GM06990 (cell line): ENCODE results near the gene NOTCH1.
"Not testable (repeated sequence)": the region's sequence is repeated elsewhere in the genome, so short reads cannot be mapped to it uniquely, and the experiment has no call there.

Experiments
- DNase-seq: peaks from one replicate; pipeline ENCODE4 v3.0.0-alpha.2; 2011; ENCODE audit not compliant: insufficient read length; ENCODE audit errors: extremely low read depth
- H3K27me3 ChIP-seq: replicated peaks from 2 replicates; pipeline ENCODE4 v1.6.0; 2011; ENCODE audit warnings: low read length; ENCODE audit not compliant: control insufficient read depth, insufficient read depth
- H3K36me3 ChIP-seq: 2 replicates; pipeline ENCODE4 v1.5.1; 2011; ENCODE audit warnings: low read length; ENCODE audit not compliant: control insufficient read depth, insufficient read depth
- H3K4me3 ChIP-seq: replicated peaks from 2 replicates; pipeline ENCODE4 v1.5.1; 2011; ENCODE audit warnings: low read depth, mild to moderate bottlenecking, control low read depth, low read length
- TF ChIP-seq, protein P1 (sequence below): IDR thresholded peaks from 2 replicates; pipeline ENCODE4 v1.5.1; 2011; ENCODE audit warnings: low read length, control low read depth, mild to moderate bottlenecking, inconsistent platforms; ENCODE audit not compliant: insufficient read depth, poor library complexity, severe bottlenecking

NOTCH1 gene

DNA sequence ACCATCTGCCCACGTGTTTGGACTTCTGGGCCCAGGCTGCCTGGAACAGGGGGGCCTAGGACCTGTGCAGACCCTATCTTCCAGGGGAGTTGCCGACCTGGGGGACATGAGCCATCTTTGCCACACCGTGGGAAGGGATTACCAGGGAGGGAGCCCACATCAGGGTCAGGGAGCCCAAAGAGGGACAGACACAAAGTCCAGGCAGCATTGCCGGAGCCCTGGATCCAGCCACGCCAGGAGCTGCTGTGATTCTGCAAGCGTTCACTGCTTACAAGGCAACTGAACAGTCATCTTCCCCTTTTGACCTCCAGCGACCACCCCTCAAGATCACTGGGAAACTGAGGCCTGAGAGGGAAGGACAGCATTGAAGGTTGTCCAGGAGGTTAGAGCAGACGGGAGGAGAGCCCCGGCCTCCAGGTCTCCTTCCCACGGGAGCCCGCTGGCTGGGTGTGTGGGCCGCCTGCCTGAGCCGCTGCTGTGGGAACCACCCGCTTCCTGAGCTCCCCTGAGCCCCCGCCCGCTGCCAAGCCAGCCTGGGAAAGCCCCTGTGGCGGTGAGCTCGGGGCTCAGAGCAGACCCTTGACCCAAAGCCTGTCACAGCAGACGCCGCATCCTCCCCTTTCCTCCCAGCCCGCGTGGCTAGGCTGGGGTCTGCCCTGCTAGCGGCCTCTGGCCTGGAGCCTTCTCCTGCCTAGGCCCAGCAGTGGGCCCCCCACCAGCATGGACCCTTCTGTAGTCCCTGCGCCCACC is 17.1 kb upstream of the NOTCH1 start:
- no peaks in the 10 kb centered on the region for H3K36me3 ChIP-seq
- DNase-seq = no peak
- TF ChIP-seq, protein P1, sequence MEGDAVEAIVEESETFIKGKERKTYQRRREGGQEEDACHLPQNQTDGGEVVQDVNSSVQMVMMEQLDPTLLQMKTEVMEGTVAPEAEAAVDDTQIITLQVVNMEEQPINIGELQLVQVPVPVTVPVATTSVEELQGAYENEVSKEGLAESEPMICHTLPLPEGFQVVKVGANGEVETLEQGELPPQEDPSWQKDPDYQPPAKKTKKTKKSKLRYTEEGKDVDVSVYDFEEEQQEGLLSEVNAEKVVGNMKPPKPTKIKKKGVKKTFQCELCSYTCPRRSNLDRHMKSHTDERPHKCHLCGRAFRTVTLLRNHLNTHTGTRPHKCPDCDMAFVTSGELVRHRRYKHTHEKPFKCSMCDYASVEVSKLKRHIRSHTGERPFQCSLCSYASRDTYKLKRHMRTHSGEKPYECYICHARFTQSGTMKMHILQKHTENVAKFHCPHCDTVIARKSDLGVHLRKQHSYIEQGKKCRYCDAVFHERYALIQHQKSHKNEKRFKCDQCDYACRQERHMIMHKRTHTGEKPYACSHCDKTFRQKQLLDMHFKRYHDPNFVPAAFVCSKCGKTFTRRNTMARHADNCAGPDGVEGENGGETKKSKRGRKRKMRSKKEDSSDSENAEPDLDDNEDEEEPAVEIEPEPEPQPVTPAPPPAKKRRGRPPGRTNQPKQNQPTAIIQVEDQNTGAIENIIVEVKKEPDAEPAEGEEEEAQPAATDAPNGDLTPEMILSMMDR = no peak

GRCh38 chr9:136561779-136562178 is 15.9 kb upstream of the NOTCH1 start:
- DNase-seq = no peak
- Histone ChIP-seq H3K36me3 (no peaks in the 10 kb centered on the region), H3K4me3 (no peak overlapping the region), H3K27me3 (no peaks in the 10 kb centered on the region)
- TF ChIP-seq, protein P1 = no peak

More for the DNA sequence above, 17.1 kb upstream of the NOTCH1 start:
- H3K27me3 ChIP-seq = no peaks in the 10 kb centered on the region
- no peak overlapping the region for H3K4me3 ChIP-seq

DNA sequence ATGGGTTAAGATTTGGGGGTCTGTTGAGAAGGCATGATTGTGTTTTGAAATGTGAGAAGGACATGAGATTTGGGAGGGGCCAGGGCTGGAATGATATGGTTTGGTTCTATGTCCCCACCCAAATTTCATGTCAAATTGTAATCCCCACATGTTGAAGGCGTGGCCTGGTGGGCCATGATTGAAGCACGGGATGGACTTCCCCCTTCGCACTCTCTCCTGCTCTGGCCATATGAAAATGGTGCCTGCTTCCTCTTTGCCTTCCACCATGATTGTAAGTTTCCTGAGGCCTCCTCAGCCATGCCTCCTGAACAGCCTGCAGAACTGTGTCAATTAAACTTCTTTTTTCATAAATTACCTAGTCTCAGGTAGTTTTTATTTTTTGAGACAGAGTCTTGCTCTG is 14.7 kb upstream of the NOTCH1 start:
- H3K27me3 ChIP-seq = no peaks in the 10 kb centered on the region
- DNase-seq = no peak
- no peaks in the 10 kb centered on the region for H3K36me3 ChIP-seq
- H3K4me3 ChIP-seq = no peak overlapping the region
- TF ChIP-seq, protein P1 = no peak

DNA sequence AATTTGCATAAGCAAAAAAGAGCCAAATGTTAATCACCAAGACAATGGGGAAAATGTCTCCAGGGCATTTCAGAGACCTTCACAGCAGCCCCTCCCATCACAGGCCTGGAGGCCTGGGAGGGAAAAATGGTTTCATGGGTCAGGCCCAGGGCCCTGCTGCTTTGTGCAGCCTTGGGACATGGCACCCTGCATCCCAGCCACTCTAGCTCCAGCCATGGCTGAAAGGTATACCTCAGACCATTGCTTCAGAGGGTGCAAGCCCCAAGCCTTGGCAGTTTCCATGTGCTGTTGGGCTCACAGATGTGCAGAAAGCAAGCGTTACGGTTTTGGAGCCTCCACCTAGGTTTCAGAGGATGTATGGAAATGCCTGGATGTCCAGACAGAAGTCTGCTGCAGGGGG is 13.5 kb upstream of the NOTCH1 start:
- H3K36me3 ChIP-seq, H3K27me3 ChIP-seq, H3K4me3 ChIP-seq, DNase-seq: not testable (repeated sequence)

GRCh38 chr9:136558846-136559245 is 13.0 kb upstream of the NOTCH1 start:
- H3K36me3 ChIP-seq, H3K4me3 ChIP-seq, H3K27me3 ChIP-seq, DNase-seq: not testable (repeated sequence)

DNA sequence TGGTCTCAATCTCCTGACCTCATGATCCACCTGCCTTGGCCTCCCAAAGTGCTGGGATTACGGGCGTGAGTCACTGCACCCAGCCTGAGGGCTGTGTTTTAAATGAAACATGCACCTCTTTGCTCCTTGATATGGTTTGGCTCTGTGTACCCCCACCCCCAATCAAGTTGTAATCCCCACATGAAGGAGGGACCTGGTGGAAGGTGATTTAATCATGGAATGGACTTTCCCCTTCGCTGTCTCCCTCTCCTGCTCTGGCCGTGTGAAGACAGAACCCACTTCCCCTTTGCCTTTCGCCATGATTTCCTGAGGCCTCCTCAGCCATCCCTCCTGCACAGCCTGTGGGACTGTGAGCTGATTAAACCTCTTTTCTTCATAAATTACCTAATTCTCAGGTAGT is 12.5 kb upstream of the NOTCH1 start:
- Histone ChIP-seq H3K36me3 (no peaks in the 10 kb centered on the region), H3K27me3 (no peaks in the 10 kb centered on the region), H3K4me3 (no peak overlapping the region)
- TF ChIP-seq, protein P1 = no peak
- DNase-seq = no peak

GRCh38 chr9:136557036-136557435 is 11.2 kb upstream of the NOTCH1 start:
- Histone ChIP-seq H3K36me3 (no peaks in the 10 kb centered on the region), H3K4me3 (no peak overlapping the region), H3K27me3 (no peaks in the 10 kb centered on the region)
- DNase-seq = no peak
- TF ChIP-seq, protein P1 = no peak
